Activated CD8-positive, alpha-beta memory T cell treated with anti-CD3 and anti-CD28 coated beads, Interleukin-2, amount 50 U/mL, for 1 hour (primary cell): ENCODE data around the gene SRPX2.
"Not testable (repeated sequence)": the region's sequence is repeated elsewhere in the genome, so short reads cannot be mapped to it uniquely, and the experiment has no call there.

ENCODE experiments used
- DNase-seq: peaks from one replicate; pipeline ENCODE4 v3.0.0-alpha.2; 2020; ENCODE audit errors: extremely low read depth

The SRPX2 gene

GRCh38 chrX:100698551-100698950 lies 54.6 kb downstream of the SRPX2 start:
- no peak for DNase-seq

GRCh38 chrX:100700809-100701208 lies 56.8 kb downstream of the SRPX2 start:
- no peak for DNase-seq

- DNase-seq, result no peak
Measured at GRCh38 chrX:100704581-100705203, 60.7 kb downstream of the SRPX2 start.

- no peak for DNase-seq
Measured at GRCh38 chrX:100710816-100711215, 66.8 kb downstream of the SRPX2 start.

GRCh38 chrX:100717363-100717762 lies 73.4 kb downstream of the SRPX2 start:
- no peak for DNase-seq

- DNase-seq, result no peak
Measured at GRCh38 chrX:100719139-100719538, 75.1 kb downstream of the SRPX2 start.

- no peak for DNase-seq
Measured at GRCh38 chrX:100720301-100720700, 76.3 kb downstream of the SRPX2 start.

GRCh38 chrX:100721328-100721727 lies 77.3 kb downstream of the SRPX2 start:
- DNase-seq, result no peak

- DNase-seq, result not testable (repeated sequence)
Measured at GRCh38 chrX:100724006-100724405, 80.0 kb downstream of the SRPX2 start.
